ENCODE measurements around the gene ADD3.
"Not testable (repeated sequence)": the region's sequence is repeated elsewhere in the genome, so short reads cannot be mapped to it uniquely, and the experiment has no call there.

DNA sequence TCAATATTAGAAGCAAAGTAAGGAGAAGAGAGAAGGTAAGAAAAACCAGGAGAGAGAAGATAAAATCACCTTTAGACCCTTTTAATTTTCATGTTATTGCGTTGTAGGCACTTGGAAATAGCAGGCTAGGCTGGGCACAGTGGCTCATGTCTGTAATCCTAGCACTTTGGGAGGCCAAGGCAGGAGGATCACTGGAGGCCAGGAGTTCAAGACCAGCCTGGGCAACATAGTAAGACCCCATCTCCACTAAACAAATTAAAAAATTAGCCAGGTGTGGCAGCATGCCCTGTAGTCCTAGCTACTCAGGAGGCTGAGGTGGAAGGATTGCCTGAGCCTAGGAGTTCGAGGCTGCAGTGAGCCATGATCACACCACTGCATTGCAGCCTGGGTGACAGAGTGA lies 106.9 kb downstream of the ADD3 start:
- TF ChIP-seq, protein P1, sequence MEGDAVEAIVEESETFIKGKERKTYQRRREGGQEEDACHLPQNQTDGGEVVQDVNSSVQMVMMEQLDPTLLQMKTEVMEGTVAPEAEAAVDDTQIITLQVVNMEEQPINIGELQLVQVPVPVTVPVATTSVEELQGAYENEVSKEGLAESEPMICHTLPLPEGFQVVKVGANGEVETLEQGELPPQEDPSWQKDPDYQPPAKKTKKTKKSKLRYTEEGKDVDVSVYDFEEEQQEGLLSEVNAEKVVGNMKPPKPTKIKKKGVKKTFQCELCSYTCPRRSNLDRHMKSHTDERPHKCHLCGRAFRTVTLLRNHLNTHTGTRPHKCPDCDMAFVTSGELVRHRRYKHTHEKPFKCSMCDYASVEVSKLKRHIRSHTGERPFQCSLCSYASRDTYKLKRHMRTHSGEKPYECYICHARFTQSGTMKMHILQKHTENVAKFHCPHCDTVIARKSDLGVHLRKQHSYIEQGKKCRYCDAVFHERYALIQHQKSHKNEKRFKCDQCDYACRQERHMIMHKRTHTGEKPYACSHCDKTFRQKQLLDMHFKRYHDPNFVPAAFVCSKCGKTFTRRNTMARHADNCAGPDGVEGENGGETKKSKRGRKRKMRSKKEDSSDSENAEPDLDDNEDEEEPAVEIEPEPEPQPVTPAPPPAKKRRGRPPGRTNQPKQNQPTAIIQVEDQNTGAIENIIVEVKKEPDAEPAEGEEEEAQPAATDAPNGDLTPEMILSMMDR (IDR thresholded peaks at IDR 0.05; ENCODE audit: poor library complexity) = not testable (repeated sequence)
- TF ChIP-seq EZH2 (IDR thresholded peaks at IDR 0.05; ENCODE audit: borderline replicate concordance) = not testable (repeated sequence)

All from hepatocyte (in vitro differentiated cells).